Activated CD8-positive, alpha-beta memory T cell treated with anti-CD3 and anti-CD28 coated beads for 4 hours (primary cell): ENCODE results near the gene SPEG.

ENCODE experiments used
- DNase-seq, 2 donors: peaks; one replicate each; pipeline ENCODE4 v3.0.0-alpha.2; 2020; ENCODE audit warnings: low read depth in 2 of 2

Gene SPEG

GRCh38 chr2:219496247-219496824 lies 61.7 kb downstream of the SPEG start:
- DNase-seq = no peak

GRCh38 chr2:219496825-219497494 lies 62.3 kb downstream of the SPEG start:
- DNase-seq = no peak

DNA sequence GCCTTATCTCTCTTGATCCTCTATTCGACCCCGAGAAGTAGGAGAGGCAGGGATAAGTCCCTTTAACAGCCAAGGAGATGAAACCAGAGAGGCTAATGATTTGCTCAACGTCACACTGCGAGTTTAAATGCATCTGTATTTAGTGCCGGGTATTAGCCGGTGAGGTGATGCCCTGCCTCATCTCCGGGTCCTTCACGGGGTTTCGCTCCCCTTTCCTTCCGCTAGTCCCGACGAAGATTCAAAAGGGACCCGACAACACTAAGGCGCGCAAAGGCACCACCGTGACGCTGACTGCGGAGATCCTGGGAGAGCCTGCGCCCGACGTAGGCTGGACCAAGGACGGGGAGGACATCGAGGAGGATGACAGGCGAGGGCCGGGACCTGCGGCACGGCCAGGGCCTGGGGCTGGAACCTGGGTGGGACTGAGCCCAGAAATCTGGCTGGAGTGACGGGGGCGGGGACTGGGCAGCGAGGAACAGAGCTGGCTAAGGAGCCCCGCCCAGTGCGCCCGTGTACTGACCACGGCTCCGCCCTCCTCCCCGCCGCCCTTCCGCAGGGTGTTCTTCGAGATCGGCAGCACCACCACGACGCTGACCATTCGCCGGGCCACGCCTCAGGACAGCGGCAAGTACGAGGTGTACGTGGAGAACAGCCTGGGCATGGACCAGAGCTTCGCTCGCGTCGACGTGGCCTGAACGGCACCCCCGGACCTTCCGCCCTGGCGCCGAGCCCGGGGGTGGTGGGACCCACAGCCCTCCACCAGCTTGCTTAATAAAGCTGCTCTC lies 63.0 kb downstream of the SPEG start:
- no peak for DNase-seq

GRCh38 chr2:219498280-219499057 lies 63.8 kb downstream of the SPEG start, which contains the start of gene GMPPA:
GMPPA (plus strand) TSS chr2:219498891; CDS start chr2:219499976, 1,085 bp downstream.
- DNase-seq = peak; percentile 86 to 87

- DNase-seq = no peak
These were observed 64.3 kb downstream of the SPEG start for GRCh38 chr2:219499058-219499307.

- DNase-seq = no peak
These were observed 64.9 kb downstream of the SPEG start for GRCh38 chr2:219499555-219499954.

DNA sequence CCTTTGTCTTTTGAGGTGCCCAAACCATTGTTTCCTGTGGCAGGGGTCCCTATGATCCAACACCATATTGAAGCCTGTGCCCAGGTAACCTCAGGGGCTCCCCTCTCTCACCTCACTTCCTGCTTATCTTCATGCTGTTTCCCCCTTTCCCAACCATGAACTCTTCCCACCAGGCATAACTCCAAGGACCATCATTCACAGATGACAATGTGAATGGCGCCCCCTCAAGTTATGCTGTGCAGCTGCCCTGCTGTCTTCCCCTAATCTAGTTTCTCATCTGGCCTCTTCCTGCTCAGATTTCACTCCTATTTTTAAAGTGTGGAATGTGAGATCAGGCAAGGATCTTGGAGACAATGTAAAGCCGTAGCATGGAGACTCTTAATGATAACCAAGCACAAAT lies 65.5 kb downstream of the SPEG start:
- DNase-seq = no peak

DNA sequence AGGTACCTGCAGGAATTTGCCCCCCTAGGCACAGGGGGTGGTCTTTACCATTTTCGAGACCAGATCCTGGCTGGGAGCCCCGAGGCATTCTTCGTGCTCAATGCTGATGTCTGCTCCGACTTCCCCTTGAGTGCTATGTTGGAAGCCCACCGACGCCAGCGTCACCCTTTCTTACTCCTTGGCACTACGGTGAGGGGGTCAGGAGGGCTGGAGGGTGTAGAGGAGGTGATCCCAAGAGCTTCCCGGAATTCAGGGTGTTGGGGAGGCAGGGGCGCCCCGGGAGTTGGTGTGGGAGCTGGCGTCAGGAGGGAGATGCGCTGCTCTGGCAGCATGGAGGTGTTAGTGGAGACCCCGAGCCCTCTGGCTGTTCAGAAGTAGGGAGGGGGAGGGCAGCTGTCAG lies 67.2 kb downstream of the SPEG start:
- DNase-seq = no peak

- DNase-seq = no peak
These were observed 68.0 kb downstream of the SPEG start for GRCh38 chr2:219502618-219503017.

- DNase-seq = no peak
These were observed 70.9 kb downstream of the SPEG start for GRCh38 chr2:219505585-219505984.

DNA sequence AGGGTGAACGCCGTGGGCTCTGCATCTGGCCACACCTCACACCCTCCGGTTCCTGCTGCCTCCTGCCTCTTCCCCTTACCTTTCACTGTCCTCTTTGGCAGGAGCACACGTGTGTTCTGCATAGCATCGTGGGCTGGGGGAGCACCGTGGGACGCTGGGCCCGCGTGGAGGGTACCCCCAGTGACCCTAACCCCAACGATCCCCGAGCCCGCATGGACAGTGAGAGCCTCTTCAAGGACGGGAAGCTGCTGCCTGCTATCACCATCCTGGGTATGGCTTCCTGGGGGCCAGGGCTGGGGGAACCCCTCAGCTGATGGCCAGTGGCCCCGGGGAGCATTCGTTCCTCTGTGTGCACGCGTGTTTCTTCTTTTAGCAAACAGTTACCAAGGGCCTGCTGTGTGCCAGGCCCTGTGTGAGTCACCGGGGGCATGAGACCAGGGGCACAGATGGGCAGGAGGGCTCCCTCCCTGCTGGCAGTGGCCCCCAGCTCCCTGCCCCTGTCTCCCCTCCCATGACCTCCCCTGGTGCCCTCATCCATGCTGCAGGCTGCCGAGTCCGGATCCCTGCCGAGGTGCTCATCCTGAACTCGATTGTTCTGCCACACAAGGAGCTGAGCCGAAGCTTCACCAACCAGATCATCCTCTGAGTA lies 71.6 kb downstream of the SPEG start:
- no peak for DNase-seq

GRCh38 chr2:219506802-219507526 lies 72.3 kb downstream of the SPEG start:
- no peak for DNase-seq

GRCh38 chr2:219507581-219508443 lies 73.2 kb downstream of the SPEG start:
- DNase-seq = no peak

- DNase-seq = no peak
These were observed 73.7 kb downstream of the SPEG start for GRCh38 chr2:219508444-219508734.

GRCh38 chr2:219508971-219509779 lies 74.5 kb downstream of the SPEG start:
- no peak for DNase-seq

DNA sequence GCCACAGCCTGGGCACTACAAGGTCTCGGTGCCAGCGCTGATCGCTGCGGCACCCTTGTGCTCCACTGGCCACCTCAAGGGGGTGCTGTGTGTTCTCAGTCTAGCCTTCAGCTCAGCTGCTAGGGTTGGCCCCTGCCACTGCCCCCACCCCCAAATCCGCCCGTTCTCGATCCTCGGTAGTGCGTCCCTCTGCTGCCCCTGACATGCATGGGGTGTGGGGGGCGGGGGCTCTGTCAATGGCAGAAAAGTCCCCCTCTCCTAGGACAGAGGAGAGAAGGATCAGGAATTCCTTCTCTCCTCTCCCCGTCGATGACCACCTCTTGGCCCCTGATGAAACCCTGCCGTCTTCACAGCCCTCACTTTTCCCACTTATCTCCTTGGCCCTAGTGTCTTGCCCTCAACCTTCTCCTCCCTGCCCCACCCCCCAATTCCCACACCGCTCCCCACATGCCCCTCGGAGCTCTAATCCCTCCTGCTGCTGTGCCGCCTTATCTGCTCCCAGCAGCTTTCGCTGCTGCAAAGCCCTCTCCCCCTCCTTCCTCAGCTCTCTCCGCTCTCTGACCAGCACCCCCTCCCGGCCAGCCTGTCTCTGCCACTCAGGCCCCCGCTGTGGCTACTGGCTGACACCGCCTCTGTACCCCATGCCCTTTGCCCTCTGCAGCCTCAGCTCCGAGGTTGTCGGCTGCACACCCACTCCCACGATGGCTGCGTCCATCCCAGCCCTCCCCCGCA lies 75.3 kb downstream of the SPEG start:
- DNase-seq = no peak

- no peak for DNase-seq
These were observed 76.0 kb downstream of the SPEG start for GRCh38 chr2:219510512-219511135.

DNA sequence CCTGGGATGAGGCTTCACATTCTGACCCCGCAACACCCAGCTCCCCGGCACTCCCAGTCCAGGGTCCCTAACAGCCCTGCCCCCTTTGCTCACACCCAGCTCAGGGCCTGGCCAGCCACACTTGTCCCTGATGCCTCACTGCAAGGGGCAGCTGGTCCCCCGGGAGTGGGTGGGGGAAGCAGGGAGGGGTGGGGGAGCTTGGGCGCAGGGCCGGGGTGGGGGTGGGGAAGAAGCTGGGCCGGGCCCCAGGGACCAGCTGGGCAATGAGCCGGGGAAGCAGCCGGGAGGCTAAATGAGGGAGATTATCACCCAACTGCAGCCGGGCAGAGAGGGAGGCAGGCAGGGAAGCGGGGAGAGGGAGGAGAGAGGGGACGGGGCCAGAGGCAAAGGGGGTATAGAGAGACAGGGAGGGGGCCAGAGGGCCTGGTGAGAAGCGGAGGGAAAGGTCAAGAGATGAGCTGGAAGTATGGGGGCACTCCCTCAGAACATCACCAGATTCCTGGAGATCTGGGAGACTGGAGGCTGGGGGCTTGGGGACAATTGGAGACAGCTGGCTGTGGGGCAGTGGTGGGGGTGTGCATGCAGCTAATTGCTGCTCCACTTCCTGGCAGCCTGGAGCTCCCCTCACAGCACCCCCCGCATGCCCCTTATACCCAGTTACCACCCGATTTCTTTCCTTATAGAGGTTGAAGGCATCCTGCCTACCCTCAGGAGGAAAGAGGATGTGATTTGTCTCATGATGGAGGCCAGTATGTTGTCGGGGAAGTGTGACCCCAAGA lies 77.1 kb downstream of the SPEG start:
- no peak for DNase-seq
